NCI-H187 treated with DMSO at 0.1 percent for 48 hours (cell line): ENCODE results near the gene COL4A3.

Experiments
- DNase-seq: peaks from one replicate; lab custom pipeline; 2025; lab: John Stamatoyannopoulos, UW

Gene COL4A3

DNA sequence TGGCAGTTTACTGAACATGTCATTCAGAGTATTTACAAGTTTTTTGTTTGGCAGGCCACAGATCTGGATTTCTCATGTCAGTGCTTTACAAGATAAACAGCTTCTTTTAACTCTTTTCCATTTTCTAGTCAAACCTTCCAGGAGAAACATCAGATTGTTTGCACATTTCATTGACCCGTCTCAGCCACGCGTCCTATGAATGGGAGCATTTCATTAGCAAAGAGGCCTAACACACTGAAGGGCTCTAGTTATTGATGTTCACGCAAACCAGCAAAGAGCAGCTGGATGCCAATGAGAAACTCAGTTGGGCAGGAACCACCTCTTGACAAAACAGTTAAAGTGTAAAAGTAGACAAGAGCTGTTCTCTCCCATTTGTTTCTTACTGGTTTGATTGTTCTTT is 131.4 kb downstream of the COL4A3 start:
- DNase-seq: peak; percentile 75

DNA sequence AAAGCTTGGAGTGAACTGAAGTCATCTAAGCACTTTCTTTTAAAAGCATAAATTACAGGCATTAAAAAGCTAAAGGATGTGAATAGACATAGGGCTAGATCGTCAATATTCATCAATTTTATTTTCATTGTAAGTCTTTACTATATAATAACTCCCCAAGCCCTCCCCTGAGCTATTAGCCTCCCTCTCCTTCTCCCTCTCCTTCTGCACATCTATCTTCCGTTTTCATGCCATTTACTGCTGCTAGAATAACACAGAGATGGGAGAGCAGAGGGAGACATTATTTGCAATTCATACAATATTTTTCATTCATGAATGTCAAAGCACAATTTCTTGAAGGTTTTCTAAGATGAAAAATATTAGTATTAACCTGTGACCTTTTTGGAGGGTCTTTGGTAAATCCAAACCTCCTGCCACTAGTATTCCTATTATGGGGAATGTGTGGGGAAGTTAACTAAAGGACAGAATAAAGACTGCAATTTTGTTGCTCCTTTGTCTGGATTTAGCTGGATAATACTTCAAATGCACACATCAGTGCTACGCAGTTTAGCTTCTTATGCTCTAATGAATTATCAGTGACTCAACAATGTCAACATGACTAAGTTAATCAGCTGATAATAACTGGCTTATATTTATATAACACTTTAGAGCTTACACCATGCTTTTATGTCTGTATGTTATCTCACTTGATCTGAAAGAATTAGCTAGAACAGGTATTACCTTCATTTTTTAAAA is 132.4 kb downstream of the COL4A3 start:
- DNase-seq: no peak

DNA sequence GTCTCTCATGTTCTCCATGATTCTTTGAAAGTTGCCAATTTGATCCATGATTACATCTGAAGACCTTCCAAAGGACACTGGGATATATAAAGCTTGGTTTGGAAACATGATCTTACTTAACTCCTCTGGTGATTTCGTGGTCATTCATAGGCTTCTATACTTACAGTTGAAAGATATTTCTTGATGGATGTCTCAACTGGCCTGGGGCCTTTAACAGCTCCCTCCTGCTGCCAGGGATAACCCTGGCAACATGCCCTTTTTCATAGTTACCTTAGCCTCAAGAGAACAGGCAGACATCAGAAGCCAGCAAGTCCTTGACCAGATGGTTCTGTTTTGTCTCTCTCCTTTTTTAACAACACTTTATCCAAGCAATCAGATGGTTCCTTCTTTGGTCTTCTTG is 137.1 kb downstream of the COL4A3 start:
- no peak for DNase-seq

- no peak for DNase-seq
Measured at GRCh38 chr2:227308784-227309183, 144.4 kb downstream of the COL4A3 start.

DNA sequence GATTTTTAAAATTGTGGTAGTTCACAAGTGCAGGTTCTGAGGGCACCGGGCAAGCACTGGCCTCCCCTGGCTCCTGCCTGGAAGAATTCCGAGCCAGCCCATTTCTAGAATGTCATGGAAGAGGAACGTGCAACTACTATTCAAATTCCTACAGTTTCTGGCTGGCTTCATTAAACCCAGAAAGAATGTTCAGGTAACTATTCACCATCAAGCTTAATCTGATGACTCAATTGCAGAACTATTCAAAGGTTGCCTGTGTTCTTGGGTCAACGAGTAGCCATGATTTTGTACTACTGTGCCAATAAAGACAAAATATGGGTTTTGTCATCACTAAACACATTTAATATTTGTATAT is 146.3 kb downstream of the COL4A3 start:
- no peak for DNase-seq

DNA sequence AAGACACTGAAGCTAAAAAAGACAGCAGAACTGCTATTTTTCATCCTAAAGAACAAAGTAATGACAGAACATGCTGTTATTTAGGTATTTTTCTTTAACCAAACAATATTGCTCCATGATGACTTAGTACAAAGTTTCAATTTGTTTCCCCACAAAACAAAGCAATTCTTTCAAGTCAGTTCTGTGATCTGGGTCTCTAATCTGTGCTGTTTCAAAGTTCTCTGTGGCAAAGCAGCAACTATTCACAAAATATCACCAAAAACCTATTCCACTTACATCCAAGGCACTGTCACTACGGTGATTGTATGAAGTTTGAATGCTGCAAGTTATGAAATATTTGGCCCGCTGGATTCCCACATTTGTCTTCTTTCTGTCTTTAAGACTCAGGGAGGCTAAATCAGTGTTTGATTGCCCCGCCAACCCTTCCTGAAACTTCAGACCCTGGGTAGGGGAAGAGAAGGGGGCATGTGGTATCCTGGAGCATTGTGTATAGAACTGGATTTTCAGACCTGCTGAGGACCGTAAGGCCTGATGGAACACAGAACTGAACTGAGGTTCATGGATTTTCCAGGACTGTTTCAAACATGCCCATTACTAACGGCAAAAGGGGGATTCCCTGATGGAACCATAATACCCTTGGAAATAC is 147.6 kb downstream of the COL4A3 start:
- DNase-seq: no peak

DNA sequence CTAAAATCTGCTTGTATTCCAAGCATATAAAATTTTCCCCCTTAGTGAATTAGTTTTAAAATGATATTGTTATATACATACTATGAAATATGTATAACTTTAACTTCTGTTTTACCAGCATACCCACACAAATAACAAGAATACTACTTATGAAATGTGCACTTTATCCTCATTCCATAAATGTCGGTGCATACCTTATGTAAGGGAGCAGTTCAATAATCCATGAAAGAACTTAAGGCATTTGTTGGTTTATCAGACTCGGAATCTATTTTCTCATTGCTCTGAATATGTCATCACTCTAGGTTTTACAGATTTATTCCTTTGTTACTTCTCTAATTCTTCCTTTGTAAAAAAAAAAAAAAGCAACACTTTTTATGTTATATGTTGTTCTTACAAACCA is 148.2 kb downstream of the COL4A3 start:
- DNase-seq: no peak

GRCh38 chr2:227313310-227313709 is 148.9 kb downstream of the COL4A3 start:
- DNase-seq: no peak

DNA sequence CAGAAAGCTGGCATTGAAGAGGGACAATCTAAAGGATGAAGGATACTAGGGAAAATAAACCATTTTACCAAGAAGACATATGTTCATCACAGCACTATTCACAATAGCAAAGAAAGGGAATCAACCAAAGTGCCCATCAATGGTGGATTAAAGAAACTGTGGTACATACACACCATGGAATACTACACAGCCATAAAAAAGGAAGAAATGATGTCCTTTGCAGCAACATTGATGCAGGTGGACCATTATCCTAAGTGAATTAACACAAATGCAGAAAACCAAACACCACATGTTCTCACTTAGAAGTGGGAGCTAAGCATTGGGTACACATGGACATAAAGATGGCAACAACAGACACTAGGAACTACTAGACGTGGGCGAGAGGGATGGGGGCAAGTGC is 153.4 kb downstream of the COL4A3 start:
- no peak for DNase-seq

- no peak for DNase-seq
Measured at GRCh38 chr2:227320305-227321094, 156.1 kb downstream of the COL4A3 start.

DNA sequence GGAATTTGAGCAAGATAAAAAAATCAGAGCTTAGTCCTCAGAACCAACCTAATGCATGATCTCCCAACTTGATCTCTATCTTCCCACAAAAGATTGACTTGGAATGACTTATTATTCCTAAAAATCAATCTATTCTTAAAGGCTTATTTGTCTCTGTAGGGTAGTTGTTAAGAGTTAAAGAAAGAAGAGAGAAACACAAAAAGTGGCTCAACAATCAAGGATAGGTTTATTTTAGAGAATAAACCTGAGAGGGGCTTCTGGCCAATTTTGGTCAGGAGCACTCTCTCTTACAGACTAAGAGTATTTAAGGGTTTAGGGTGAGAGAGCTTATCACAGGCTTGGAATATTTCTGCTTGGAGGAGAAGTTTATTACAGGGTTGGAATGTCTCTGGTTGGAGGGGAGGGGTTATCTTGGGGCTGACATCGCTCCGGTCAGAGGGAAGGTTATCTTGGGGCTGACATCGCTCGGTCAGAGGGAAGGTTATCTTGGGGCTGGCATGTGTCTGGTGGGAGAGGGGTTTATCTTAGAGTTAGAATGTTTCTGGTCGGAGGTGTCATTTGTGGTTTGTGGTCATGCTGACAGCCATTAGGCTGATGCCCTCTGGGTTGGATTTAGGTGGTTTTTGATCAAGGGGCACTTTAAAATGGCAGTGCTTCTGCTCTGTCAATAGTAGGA is 158.2 kb downstream of the COL4A3 start:
- no peak for DNase-seq

GRCh38 chr2:227323818-227324217 is 159.4 kb downstream of the COL4A3 start:
- DNase-seq: no peak

DNA sequence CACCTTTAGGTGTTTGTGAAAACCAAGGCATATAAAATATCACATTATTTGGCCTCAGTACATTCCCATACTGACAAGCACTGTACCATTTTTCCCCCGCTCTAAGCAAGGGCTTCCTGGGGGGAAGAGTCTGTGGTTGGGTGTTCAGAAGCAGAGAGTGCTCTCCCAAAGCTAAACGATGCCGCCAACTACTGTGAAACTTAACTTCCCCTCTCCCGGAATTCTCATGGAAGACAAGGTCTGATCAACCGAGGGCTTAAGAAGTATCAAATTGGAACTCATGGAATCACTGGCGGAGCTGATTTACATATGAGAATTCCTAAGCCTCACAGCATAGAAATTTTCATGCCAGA is 160.2 kb downstream of the COL4A3 start:
- DNase-seq: no peak

GRCh38 chr2:227324995-227325838 is 160.8 kb downstream of the COL4A3 start, which contains the start of gene MFF:
Gene MFF, plus strand, starts transcription at chr2:227325251. Its CDS starts 5,415 bp downstream, at chr2:227330666.
- DNase-seq: peak; percentile 43

GRCh38 chr2:227325839-227326195 is 161.4 kb downstream of the COL4A3 start:
- no peak for DNase-seq

- no peak for DNase-seq
Measured at GRCh38 chr2:227326783-227327182, 162.4 kb downstream of the COL4A3 start.

- DNase-seq: no peak
Measured at GRCh38 chr2:227335713-227336112, 171.3 kb downstream of the COL4A3 start.

DNA sequence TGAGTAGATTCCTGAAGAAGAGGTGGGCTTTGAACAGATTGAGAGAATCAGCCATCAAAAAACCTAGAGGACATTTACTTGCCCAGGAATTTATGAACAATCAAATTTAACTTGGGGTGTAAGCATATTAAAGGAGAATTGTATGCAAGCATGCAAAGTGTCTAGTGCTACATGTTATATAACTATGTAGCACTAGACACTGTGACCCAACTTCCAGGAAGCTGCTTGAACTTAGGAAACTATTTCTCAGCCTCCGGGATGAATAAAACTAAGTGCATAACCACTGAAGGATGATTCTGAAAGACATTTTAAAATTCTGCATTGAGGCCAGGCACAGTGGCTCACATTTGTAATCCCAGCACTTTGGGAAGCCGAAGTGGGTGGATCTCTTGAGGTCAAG is 173.0 kb downstream of the COL4A3 start:
- DNase-seq: no peak

- no peak for DNase-seq
Measured at GRCh38 chr2:227339098-227339599, 174.7 kb downstream of the COL4A3 start.

DNA sequence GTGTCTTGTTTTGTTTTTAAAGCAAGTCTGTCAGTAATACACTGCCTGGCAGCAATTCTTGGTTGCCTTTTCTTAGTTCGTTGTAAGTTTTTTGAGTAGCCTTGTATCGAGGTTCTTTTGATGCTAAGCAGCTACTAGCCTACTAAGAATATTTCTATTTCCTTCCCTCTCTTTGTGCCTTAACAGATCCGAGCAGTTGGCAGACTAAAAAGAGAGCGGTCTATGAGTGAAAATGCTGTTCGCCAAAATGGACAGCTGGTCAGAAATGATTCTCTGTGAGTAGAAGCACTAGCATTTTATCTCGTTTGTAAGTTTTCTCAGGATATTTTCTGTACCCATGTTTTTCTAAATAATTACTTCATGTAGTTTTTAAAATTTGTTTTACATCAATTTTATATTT is 175.7 kb downstream of the COL4A3 start:
- DNase-seq: no peak

DNA sequence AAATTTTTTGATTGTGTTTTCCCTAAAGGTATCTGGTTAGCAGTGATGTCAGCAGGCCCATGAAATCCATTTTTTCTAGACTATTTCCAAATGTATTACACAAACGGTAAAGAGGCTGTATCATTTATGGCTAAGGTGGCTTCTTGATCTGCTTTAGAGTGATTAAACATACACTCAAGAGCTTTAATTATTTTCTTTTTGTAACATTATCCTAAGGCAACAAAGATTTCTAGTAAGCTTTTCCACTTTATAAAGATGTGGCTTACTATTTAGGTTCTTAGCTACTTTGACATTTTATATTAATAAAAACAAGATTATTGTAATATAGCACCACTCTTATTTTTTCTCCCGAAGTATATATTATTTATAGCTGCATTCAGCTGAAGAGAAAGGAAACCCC is 177.1 kb downstream of the COL4A3 start:
- no peak for DNase-seq

DNA sequence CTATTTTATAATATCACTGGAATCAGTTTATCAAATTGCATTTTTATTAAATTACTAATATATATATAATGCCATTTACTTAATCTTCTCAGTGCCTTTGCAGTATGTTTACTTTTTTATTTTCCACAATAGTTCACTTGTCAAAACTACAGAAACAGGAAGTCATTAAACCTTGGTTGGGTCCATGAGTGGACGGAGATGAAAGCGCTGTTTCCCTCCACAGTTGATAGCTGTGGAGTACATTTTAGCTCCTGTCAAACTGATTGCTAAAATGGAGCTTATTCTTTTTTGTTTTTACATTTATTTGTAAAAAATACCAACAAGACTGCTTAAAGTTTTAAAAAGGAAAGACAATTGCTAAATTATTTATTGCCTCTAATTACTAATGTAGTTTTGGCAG is 179.8 kb downstream of the COL4A3 start:
- DNase-seq: no peak
